Fibroblast of lung (primary cell): ENCODE data around the gene RPL4. TPM values are rescaled to one million over a fixed set of nuclear protein-coding genes. Genes with fewer than 3 reads are reported as not detected.
"Not testable (repeated sequence)": the region's sequence is repeated elsewhere in the genome, so short reads cannot be mapped to it uniquely, and the experiment has no call there.

Experiments used
- DNase-seq, 2 donors: peaks; one replicate each; pipeline versions ENCODE4 v3.0.0 to v3.0.0-alpha.2; 2010; ENCODE audit warnings: low read depth in 2 of 2
- H2AFZ ChIP-seq: 2 replicates; pipeline ENCODE4 v1.5.1; 2012; ENCODE audit warnings: low read length, control low read depth, inconsistent platforms
- H3K27ac ChIP-seq: 2 replicates; pipeline ENCODE4 v1.5.1; 2011; ENCODE audit warnings: low read length, control low read depth; ENCODE audit not compliant: insufficient read depth
- H3K27me3 ChIP-seq: 2 replicates; pipeline ENCODE4 v1.5.1; 2011; ENCODE audit warnings: mild to moderate bottlenecking, low read length; ENCODE audit not compliant: control insufficient read depth, insufficient read depth
- H3K36me3 ChIP-seq: 2 replicates; pipeline ENCODE4 v1.5.1; 2011; ENCODE audit warnings: low read length; ENCODE audit not compliant: control insufficient read depth, insufficient read depth
- H3K4me1 ChIP-seq: 2 replicates; pipeline ENCODE4 v1.5.1; 2011; ENCODE audit warnings: low read length; ENCODE audit not compliant: control insufficient read depth, insufficient read depth; ENCODE audit errors: extremely low read depth
- H3K4me2 ChIP-seq: 2 replicates; pipeline ENCODE4 v1.5.1; 2011; ENCODE audit warnings: low read length, control low read depth; ENCODE audit not compliant: insufficient read depth; ENCODE audit errors: extremely low read depth
- H3K4me3 ChIP-seq, 4 experiments: fragments of 200-600 bp in 1 of 4; sonication (generic) in 1 of 4; replicated peaks in 1 of 4; 2 replicates each; pipeline ENCODE4 v1.5.1; 2011 to 2016; ENCODE audit warnings: low read length in 4 of 4, low read depth in 3 of 4, mild to moderate bottlenecking in 3 of 4, control low read depth in 2 of 4, inconsistent platforms in 1 of 4, mixed read lengths in 1 of 4; ENCODE audit not compliant: insufficient read depth in 1 of 4; ENCODE audit errors: control extremely low read depth in 1 of 4
- H3K79me2 ChIP-seq: 2 replicates; pipeline ENCODE4 v1.5.1; 2012; ENCODE audit warnings: mild to moderate bottlenecking, low read length, inconsistent platforms; ENCODE audit not compliant: control insufficient read depth, insufficient read depth
- H3K9ac ChIP-seq: 2 replicates; pipeline ENCODE4 v1.5.1; 2011; ENCODE audit warnings: mild to moderate bottlenecking, low read length, control low read depth; ENCODE audit not compliant: insufficient read depth
- H3K9me3 ChIP-seq: 2 replicates; pipeline ENCODE4 v1.5.1; 2012; ENCODE audit warnings: low read depth, low read length; ENCODE audit not compliant: control insufficient read depth, insufficient read depth
- H4K20me1 ChIP-seq: 2 replicates; pipeline ENCODE4 v1.5.1; 2011; ENCODE audit warnings: low read length; ENCODE audit not compliant: control insufficient read depth, insufficient read depth; ENCODE audit errors: extremely low read depth
- EZH2 ChIP-seq: IDR thresholded peaks from 2 replicates; pipeline ENCODE4 v1.5.1; 2012; ENCODE audit warnings: low read length, control low read depth, mild to moderate bottlenecking; ENCODE audit errors: missing control alignments
- polyA plus RNA-seq, 2 donors: library from polyadenylated mRNA; depleted of rRNA in 1 of 2; stranded (reverse) in 1 of 2; unstranded in 1 of 2; fragments of >200 nt; gene quantifications; 2 replicates each; pipeline ENCODE4 v1.2.1, GENCODE V29; 2011 to 2012; ENCODE audit warnings: missing spikeins in 1 of 2
- total RNA-seq: library from RNA; depleted of rRNA; stranded (reverse); fragments of >200 nt; gene quantifications from 2 replicates; pipeline ENCODE4 v1.2.1, GENCODE V29; 2014
- TF ChIP-seq, protein P1 (sequence below), 2 donors: IDR thresholded peaks in 1 of 2; conservative IDR thresholded peaks in 1 of 2; 1 replicate in 1 of 2; 2 replicates in 1 of 2; pipeline ENCODE4 v1.5.1; 2011 to 2012; ENCODE audit warnings: low read length in 2 of 2, control low read depth in 1 of 2, inconsistent platforms in 1 of 2, low read depth in 1 of 2, mild to moderate bottlenecking in 1 of 2

RPL4 gene
- total and polyA plus RNA-seq, 2 donors (not counting 1 experiment from before 2014, with no cell fraction given): 1,689 to 3,456 TPM

- H2AFZ ChIP-seq: no peak overlapping the region
- H3K36me3 ChIP-seq: no peaks in the 10 kb centered on the region
- TF ChIP-seq EZH2: no peak
- TF ChIP-seq, protein P1, sequence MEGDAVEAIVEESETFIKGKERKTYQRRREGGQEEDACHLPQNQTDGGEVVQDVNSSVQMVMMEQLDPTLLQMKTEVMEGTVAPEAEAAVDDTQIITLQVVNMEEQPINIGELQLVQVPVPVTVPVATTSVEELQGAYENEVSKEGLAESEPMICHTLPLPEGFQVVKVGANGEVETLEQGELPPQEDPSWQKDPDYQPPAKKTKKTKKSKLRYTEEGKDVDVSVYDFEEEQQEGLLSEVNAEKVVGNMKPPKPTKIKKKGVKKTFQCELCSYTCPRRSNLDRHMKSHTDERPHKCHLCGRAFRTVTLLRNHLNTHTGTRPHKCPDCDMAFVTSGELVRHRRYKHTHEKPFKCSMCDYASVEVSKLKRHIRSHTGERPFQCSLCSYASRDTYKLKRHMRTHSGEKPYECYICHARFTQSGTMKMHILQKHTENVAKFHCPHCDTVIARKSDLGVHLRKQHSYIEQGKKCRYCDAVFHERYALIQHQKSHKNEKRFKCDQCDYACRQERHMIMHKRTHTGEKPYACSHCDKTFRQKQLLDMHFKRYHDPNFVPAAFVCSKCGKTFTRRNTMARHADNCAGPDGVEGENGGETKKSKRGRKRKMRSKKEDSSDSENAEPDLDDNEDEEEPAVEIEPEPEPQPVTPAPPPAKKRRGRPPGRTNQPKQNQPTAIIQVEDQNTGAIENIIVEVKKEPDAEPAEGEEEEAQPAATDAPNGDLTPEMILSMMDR (conservative IDR thresholded peaks at IDR 0.05 in 1 of 2, IDR thresholded peaks at IDR 0.05 in 1 of 2; ENCODE audit: low read depth in 1 of 2, low read length in 2 of 2): no peak
- H3K4me2 ChIP-seq: no peak overlapping the region
- no peaks in the 10 kb centered on the region for H3K9me3 ChIP-seq
- H3K27ac ChIP-seq: no peak overlapping the region
- no peak for DNase-seq
- H3K27me3 ChIP-seq: no peaks in the 10 kb centered on the region
- H3K4me3 ChIP-seq: no peak overlapping the region
- H4K20me1 ChIP-seq: no peaks in the 10 kb centered on the region
- no peak overlapping the region for H3K9ac ChIP-seq
- no peaks in the 10 kb centered on the region for H3K79me2 ChIP-seq
- H3K4me1 ChIP-seq: peaks cover 5% of the 10 kb centered on the region
Measured at GRCh38 chr15:66474135-66474534, 30.5 kb downstream of the RPL4 start.

GRCh38 chr15:66472176-66472999 lies 32.3 kb downstream of the RPL4 start:
- Histone ChIP-seq H3K9ac (no peak overlapping the region), H3K27ac (peak overlapping the region; percentile 46), H3K4me3 (no peak overlapping the region), H3K27me3 (no peaks in the 10 kb centered on the region), H4K20me1 (no peaks in the 10 kb centered on the region), H3K4me1 (peaks cover 5% of the 10 kb centered on the region), H3K4me2 (no peak overlapping the region), H2AFZ (no peak overlapping the region), H3K9me3 (no peaks in the 10 kb centered on the region), H3K36me3 (no peaks in the 10 kb centered on the region), H3K79me2 (no peaks in the 10 kb centered on the region)
- DNase-seq: peak; percentile 46 to 50
- TF ChIP-seq, protein P1 (conservative IDR thresholded peaks at IDR 0.05 in 1 of 2, IDR thresholded peaks at IDR 0.05 in 1 of 2; ENCODE audit: low read depth in 1 of 2, low read length in 2 of 2): no peak
- no peak for TF ChIP-seq EZH2

GRCh38 chr15:66470825-66471224 lies 33.8 kb downstream of the RPL4 start:
- H3K9ac ChIP-seq: not testable (repeated sequence)

GRCh38 chr15:66467162-66468040 lies 37.3 kb downstream of the RPL4 start:
- not testable (repeated sequence) for DNase-seq, H3K4me2 ChIP-seq, H3K9ac ChIP-seq, H4K20me1 ChIP-seq, H3K36me3 ChIP-seq, H3K4me1 ChIP-seq, H3K9me3 ChIP-seq, H3K27me3 ChIP-seq, H3K79me2 ChIP-seq, H3K4me3 ChIP-seq, H2AFZ ChIP-seq, H3K27ac ChIP-seq

More at GRCh38 chr15:66470825-66471224, 33.8 kb downstream of the RPL4 start:
- DNase-seq, H3K4me3 ChIP-seq, H3K27me3 ChIP-seq, H4K20me1 ChIP-seq, H3K36me3 ChIP-seq, H2AFZ ChIP-seq, H3K4me2 ChIP-seq, H3K9me3 ChIP-seq, H3K4me1 ChIP-seq, H3K27ac ChIP-seq, H3K79me2 ChIP-seq: not testable (repeated sequence)

DNA sequence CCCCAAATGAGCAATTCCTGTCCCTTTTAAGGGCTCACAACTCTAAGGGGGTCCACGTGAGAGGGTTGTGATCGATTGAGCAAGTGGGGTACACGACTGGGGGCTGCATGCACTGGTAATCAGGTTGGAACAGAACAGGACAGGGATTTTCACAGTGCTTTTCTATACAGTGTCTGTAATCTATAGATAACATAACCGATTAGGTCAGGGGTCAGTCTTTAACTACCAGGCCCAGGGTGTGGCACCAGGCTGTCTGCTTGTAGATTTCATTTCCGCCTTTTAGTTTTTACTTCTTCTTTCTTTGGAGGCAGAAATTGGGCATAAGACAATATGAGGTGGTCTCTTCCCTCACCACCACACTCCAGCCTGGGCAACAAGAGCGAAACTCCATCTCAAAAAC lies 39.4 kb downstream of the RPL4 start:
- H3K4me2 ChIP-seq, H3K27me3 ChIP-seq, H3K9ac ChIP-seq, H3K9me3 ChIP-seq, H3K4me3 ChIP-seq, H2AFZ ChIP-seq, H3K79me2 ChIP-seq, H3K27ac ChIP-seq, H3K36me3 ChIP-seq, H4K20me1 ChIP-seq, H3K4me1 ChIP-seq, DNase-seq: not testable (repeated sequence)
